Aorta (tissue), 5 donors: Measurements from ENCODE around the gene GMDS. TPM values are rescaled to one million over a fixed set of nuclear protein-coding genes. Genes with fewer than 3 reads are reported as not detected.

ENCODE experiments used
- ATAC-seq: fragments of 200-7000 bp; cut with Tn5 transposase; one replicate; pipeline ENCODE4 v1.9.1; 2022; ENCODE audit warnings: moderate library complexity; ENCODE audit not compliant: low FRiP score
- DNase-seq, 2 donors: peaks; one replicate each; pipeline ENCODE4 v3.0.0-alpha.2; 2020
- H3K27ac ChIP-seq, 2 donors: one replicate each; pipeline ENCODE4 v1.5.1; 2013; ENCODE audit warnings: low read length in 2 of 2, mild to moderate bottlenecking in 2 of 2, moderate library complexity in 2 of 2, control low read depth in 1 of 2, inconsistent platforms in 1 of 2, low read depth in 1 of 2
- H3K27me3 ChIP-seq, 2 donors: one replicate each; pipeline ENCODE4 v1.6.1; 2013; ENCODE audit warnings: control low read depth in 1 of 2, low read length in 1 of 2, mild to moderate bottlenecking in 1 of 2, moderate library complexity in 1 of 2; ENCODE audit not compliant: insufficient read depth in 2 of 2, control insufficient read depth in 1 of 2
- H3K36me3 ChIP-seq, 2 donors: one replicate each; pipeline ENCODE4 v1.6.1; 2013; ENCODE audit warnings: control low read depth in 1 of 2, low read length in 1 of 2, mild to moderate bottlenecking in 1 of 2; ENCODE audit not compliant: insufficient read depth in 2 of 2, control insufficient read depth in 1 of 2
- H3K4me1 ChIP-seq, 2 donors: one replicate each; pipeline ENCODE4 v1.6.1; 2013; ENCODE audit warnings: low read length in 2 of 2, control low read depth in 1 of 2, mild to moderate bottlenecking in 1 of 2, moderate library complexity in 1 of 2; ENCODE audit not compliant: insufficient read depth in 2 of 2, control insufficient read depth in 1 of 2
- H3K4me3 ChIP-seq, 2 donors: one replicate each; pipeline ENCODE4 v1.5.1; 2013; ENCODE audit warnings: low read length in 2 of 2, control low read depth in 1 of 2, mild to moderate bottlenecking in 1 of 2
- H3K9me3 ChIP-seq: one replicate; pipeline ENCODE4 v1.6.1; 2013; ENCODE audit warnings: mild to moderate bottlenecking, low read length; ENCODE audit not compliant: control insufficient read depth
- WGBS, 2 donors: extraction: QIAGEN DNeasy Blood & Tissue Kit; methylation state at CpG; one replicate each; pipeline ENCODE4 v1.1.7; 2013; 5-methylcytosine and 5-hydroxymethylcytosine counted together
- intact Hi-C, 2 donors: fragments of 100-400 bp; cut with DNase I; formaldehyde crosslinking; loops; one replicate each; pipeline versions ENCODE4 v1.14.2 to v1.15.0; 2022
- polyA plus RNA-seq, 2 donors: library from polyadenylated mRNA; stranded (reverse); fragments of 200-250 nt; gene quantifications; one replicate each; pipeline ENCODE4 v1.2.3, GENCODE V29; 2013
- total RNA-seq, 2 donors: library from RNA; stranded (reverse); fragmentation: NEBNext Ultra II Directional; extraction: Animal tissue kit (Norgen Biotek cat#: 25700); gene quantifications; one replicate each; pipeline ENCODE4 v1.2.1, GENCODE V29; 2021
- donor health status: healthy with polysubstance abuse.
- donor health status: Bipolar disorder and iron deficiency.
- donor health status: DM: no; HTN: no; CAD: no.
- donor health status: DM: no; HTN: no; CAD: no.
- donor health status: DM: yes; HTN: yes; CAD: no.

The GMDS gene
- total and polyA plus RNA-seq, 4 donors, result 66.1 to 138 (median 84.9) TPM

DNA sequence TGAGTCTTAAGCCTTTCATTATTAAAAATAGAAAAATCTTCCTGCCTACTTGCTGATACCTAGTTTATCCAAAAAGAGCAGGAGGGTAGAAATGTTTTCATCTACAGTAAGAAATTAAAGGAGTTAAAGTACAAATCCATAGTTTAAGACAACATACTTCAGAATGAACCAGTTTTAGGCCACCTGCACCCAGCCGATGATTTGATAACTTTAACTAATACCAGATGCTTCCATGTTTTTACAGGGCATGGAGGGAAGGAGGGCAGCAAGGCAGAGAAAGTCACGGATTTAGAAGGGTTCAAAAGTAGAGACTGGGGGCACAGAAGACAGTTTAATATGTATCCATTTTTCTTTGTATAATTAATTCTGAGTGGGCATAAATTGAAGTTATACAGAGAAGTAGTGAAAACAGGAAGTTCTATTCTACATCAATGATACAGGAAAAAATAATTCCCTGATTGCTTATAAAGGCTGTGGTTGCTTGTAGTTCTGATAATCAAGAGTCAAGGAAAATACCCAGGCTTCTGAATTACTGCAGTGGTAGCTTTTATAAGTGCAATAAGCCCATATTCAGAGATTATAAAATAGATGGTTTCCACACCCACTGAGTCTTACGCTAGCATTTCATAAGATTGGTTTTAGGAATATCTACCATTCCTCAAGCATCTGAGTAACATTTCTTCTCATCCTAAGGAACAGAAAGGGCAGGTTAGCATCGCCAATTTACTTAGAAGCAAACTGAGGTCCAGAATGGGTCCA is 72.0 kb downstream of the GMDS start:
- WGBS, 2 donors, result 73 to 78% methylated on average over 4 of the region's 4 CpGs
- Histone ChIP-seq H3K27ac (no peak overlapping the region), H3K9me3 (no peaks in the 10 kb centered on the region), H3K4me3 (no peak overlapping the region), H3K27me3 (no peaks in the 10 kb centered on the region), H3K4me1 (peaks cover 0 to 5% of the 10 kb centered on the region in 2 donors), H3K36me3 (no peaks in the 10 kb centered on the region)
- intact Hi-C loops, result no loop called here
- ATAC-seq, result no peak
- no peak for DNase-seq

DNA sequence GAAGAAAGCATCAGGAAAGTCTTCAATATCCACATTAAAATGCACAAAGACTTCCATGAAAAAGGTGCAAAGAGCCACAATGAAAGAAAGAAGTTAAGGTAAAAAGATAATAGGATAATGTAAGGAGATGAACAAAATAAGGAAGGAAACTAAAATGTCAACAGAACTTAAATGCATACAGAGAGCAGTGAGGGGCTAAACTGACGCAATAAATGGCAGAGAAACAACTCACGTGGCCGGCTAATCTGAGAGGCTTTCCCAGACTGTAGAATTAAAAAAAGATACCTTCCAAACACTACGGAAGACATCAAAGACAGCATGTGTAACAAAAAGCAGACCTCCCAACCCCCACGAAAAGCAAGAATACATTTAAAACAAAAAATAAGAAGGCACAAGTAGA is 73.7 kb downstream of the GMDS start:
- intact Hi-C loops, result no loop called here
- ATAC-seq, result no peak

DNA sequence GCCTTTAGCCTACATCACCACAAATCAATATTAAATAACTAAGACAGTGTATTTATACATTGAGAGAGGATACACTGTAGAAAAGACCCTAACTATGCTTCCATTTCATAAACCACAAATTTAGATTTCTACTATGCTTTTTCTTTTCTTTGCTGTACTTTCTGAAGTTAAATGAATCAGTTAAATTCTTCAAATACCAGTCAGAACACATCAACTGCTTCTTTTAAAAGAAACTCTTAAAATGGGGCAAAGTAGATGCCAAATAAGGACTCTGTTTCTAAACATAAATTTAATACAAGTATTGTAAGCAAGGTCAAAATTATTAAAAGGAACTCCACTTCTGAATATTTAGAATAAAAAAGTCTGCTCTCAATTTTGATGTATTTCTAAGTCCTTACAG is 76.9 kb downstream of the GMDS start:
- no peak for DNase-seq
- Histone ChIP-seq H3K4me3 (no peak overlapping the region), H3K27me3 (no peaks in the 10 kb centered on the region), H3K27ac (peak overlapping the region in 1 of 2 donors; percentile 82), H3K9me3 (no peaks in the 10 kb centered on the region), H3K36me3 (no peaks in the 10 kb centered on the region), H3K4me1 (peaks cover 0 to 5% of the 10 kb centered on the region in 2 donors)
- ATAC-seq, result no peak
- intact Hi-C loops, result loop anchor here in 1 of 2 donors (10.0 kb wide), 1 partner anchor 54 kb away; no protein-coding TSS in a partner anchor

More for the DNA sequence above, 73.7 kb downstream of the GMDS start:
- no peaks in the 10 kb centered on the region for H3K27me3 ChIP-seq
- no peaks in the 10 kb centered on the region for H3K9me3 ChIP-seq
- H3K27ac ChIP-seq, result peak overlapping the region in 1 of 2 donors; percentile 43
- WGBS, 2 donors, result 33 to 40% methylated on average over 5 of the region's 5 CpGs
- peaks cover 0 to 5% of the 10 kb centered on the region in 2 donors for H3K4me1 ChIP-seq
- H3K4me3 ChIP-seq, result no peak overlapping the region
- DNase-seq, result no peak
- no peaks in the 10 kb centered on the region for H3K36me3 ChIP-seq

DNA sequence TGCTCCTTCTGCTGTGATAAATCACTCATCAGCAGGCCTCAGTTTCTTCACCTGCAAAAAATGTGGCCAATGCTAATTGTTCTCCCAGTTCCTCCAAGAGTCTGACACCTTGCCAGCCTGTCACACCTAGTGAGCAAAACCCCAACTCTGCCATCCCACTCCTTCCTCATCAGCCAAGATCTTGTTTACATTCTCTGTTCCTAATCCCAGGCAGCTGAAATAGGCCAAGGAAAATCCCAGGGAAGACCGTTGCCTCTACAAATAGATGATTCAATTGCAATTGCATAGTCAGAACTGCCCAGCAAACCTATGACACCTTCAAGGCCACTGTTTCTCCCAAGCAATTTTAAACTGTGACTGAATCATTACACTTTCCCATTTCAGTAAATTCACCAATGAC is 78.7 kb downstream of the GMDS start:
- no peaks in the 10 kb centered on the region for H3K27me3 ChIP-seq
- 0 to 1% methylated on average over 1 of the region's 1 CpG for WGBS, 2 donors
- no peak overlapping the region for H3K4me3 ChIP-seq
- H3K27ac ChIP-seq, result peak overlapping the region in 1 of 2 donors; percentile 10
- intact Hi-C loops, result loop anchor here in 1 of 2 donors (10.0 kb wide), 1 partner anchor 52 kb away; no protein-coding TSS in a partner anchor
- no peaks in the 10 kb centered on the region for H3K36me3 ChIP-seq
- no peaks in the 10 kb centered on the region for H3K9me3 ChIP-seq
- DNase-seq (no peak), ATAC-seq (no peak)
- peaks cover 0 to 2% of the 10 kb centered on the region in 2 donors for H3K4me1 ChIP-seq

DNA sequence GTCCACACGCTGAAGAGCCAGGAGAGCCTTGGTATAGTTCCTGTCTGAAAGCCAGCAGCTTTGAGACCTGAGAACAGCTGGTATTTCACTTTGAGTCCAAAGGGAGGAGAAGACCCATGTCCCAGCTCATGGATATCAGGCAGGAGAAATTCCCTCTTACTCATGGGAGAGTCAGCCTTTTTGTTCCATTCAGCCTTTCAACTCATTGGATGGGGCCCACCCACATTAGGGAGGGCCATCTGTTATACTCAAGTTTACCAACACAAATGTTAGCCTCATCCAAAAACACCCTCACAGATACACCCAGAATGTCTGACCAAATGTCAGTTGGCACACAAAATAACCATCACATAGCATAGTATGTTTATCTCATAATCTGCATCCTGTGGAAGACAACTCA is 80.1 kb downstream of the GMDS start:
- intact Hi-C loops, result loop anchor here in 1 of 2 donors (10.0 kb wide), 1 partner anchor 50 kb away; no protein-coding TSS in a partner anchor
- H3K27ac ChIP-seq, result peak overlapping the region in 1 of 2 donors; percentile 40
- ATAC-seq, result no peak
- H3K27me3 ChIP-seq, result no peaks in the 10 kb centered on the region
- 70% methylated on average over 1 of the region's 1 CpG for WGBS, 2 donors
- H3K4me1 ChIP-seq, result no peaks in the 10 kb centered on the region
- H3K36me3 ChIP-seq, result no peaks in the 10 kb centered on the region
- no peaks in the 10 kb centered on the region for H3K9me3 ChIP-seq
- no peak overlapping the region for H3K4me3 ChIP-seq
- DNase-seq, result no peak

DNA sequence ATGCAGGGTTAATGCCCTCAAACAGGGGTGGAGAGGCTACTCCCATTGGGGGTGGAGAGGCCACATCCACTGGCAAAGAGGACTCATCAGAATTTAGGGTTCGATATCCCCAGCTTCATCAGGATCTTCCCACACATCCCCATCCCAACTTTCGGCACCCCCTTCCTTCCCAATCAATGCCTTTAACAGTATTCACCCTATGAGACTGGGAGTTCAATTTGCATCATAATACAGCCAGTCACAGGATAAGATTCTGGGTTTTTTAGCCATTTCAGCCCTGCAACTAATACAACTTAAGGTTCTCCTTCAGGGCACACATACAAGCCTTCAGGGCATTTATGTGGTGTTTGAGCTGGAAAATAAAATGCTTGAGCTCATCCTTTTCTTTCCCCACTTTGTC is 80.9 kb downstream of the GMDS start:
- H3K27me3 ChIP-seq, result no peaks in the 10 kb centered on the region
- no peak for ATAC-seq
- no peak for DNase-seq
- no peak overlapping the region for H3K4me3 ChIP-seq
- no peaks in the 10 kb centered on the region for H3K9me3 ChIP-seq
- H3K36me3 ChIP-seq, result no peaks in the 10 kb centered on the region
- no peak overlapping the region for H3K27ac ChIP-seq
- WGBS, 2 donors, result 97 to 100% methylated on average over 2 of the region's 2 CpGs
- H3K4me1 ChIP-seq, result no peaks in the 10 kb centered on the region
- intact Hi-C loops, result loop anchor here in 1 of 2 donors (10.0 kb wide), 1 partner anchor 50 kb away; no protein-coding TSS in a partner anchor

DNA sequence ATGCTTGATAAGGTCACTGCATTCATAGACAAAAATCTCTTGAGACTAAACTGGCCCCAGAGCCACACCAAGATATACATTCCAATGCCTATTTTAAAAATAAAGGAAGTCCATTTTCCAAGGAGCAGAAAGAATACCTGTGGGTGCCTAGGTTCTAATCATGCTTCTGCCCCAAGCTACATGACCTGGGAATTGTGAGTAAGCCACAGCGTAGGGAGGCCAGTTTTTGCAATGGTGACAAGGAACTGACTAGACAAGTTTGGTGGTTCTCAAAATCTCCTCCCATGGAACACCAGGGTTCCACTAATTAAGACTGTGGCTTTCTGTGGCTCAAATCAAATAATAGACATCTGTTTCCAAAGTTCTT is 83.3 kb downstream of the GMDS start:
- intact Hi-C loops, result loop anchor here in 1 of 2 donors (10.0 kb wide), 1 partner anchor 47 kb away; no protein-coding TSS in a partner anchor
- peak; percentile 45 for ATAC-seq

DNA sequence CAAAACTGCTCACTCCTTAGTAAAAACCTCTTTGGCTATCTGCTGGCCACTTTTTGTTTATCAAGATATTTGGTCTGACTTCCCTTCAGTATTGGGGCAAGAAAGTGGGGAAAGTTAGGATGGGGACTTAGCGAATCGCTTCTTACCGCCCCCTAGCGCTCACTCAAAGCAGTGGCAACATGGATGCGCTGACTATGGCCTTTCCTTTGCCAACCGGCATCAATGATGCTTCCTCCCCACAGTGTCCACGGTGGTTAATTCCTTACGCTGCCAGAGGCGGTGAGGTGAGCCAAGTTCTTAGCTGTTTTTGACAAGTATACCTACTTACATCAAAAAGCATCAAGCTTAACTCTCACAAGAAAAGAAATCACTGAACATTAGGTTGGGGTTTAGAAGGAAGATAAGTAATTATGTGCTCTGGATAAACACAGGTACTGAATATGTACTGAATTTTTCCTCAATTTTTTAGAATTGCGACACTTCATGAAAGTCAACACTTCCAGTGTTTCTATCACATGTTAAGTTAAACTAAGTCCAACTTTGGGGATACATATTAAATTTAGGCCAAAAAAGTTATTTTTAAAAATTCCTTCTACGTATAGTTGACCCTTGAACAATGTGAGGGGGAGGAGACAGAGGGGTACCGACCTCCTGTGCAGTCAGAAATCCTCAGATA is 86.7 kb downstream of the GMDS start:
- no peaks in the 10 kb centered on the region for H3K27me3 ChIP-seq
- no peaks in the 10 kb centered on the region for H3K9me3 ChIP-seq
- intact Hi-C loops, result loop anchor here in 1 of 2 donors (5.0 kb wide), 1 partner anchor 46 kb away; no protein-coding TSS in a partner anchor
- DNase-seq, result no peak
- WGBS, 2 donors, result 62 to 68% methylated on average over 12 of the region's 12 CpGs
- H3K27ac ChIP-seq, result no peak overlapping the region
- no peak for ATAC-seq
- no peaks in the 10 kb centered on the region for H3K4me1 ChIP-seq
- no peak overlapping the region for H3K4me3 ChIP-seq
- H3K36me3 ChIP-seq, result no peaks in the 10 kb centered on the region

More for the DNA sequence above, 83.3 kb downstream of the GMDS start:
- Histone ChIP-seq H3K36me3 (no peaks in the 10 kb centered on the region), H3K27me3 (no peaks in the 10 kb centered on the region), H3K9me3 (no peaks in the 10 kb centered on the region), H3K27ac (peak overlapping the region; percentile 10 to 75), H3K4me3 (no peak overlapping the region), H3K4me1 (no peaks in the 10 kb centered on the region)
- DNase-seq, result no peak
- WGBS, 2 donors, result 38 to 40% methylated on average over 1 of the region's 1 CpG
